SK-N-MC (cell line): ENCODE measurements around the gene TMPRSS12.
"Not testable (repeated sequence)": the region's sequence is repeated elsewhere in the genome, so short reads cannot be mapped to it uniquely, and the experiment has no call there.

Experiments used
- DNase-seq: peaks from one replicate; pipeline ENCODE4 v3.0.0-alpha.2; 2011; ENCODE audit warnings: low read depth, low spot score
- H3K27ac ChIP-seq: fragments of 200-600 bp; sonication (generic); 2 replicates; pipeline ENCODE4 v1.5.1; 2016; ENCODE audit warnings: mixed run types
- H3K36me3 ChIP-seq: fragments of 200-600 bp; sonication (generic); 2 replicates; pipeline ENCODE4 v1.6.1; 2017; ENCODE audit warnings: antibody characterized with exemption, low read length, mixed read lengths; ENCODE audit not compliant: insufficient read depth
- H3K4me3 ChIP-seq: fragments of 200-600 bp; sonication (generic); 2 replicates; pipeline ENCODE4 v1.5.1; 2016
- H3K9ac ChIP-seq: fragments of 200-600 bp; sonication (generic); 2 replicates; pipeline ENCODE4 v1.8.0; 2017; ENCODE audit warnings: mixed run types, mixed read lengths; ENCODE audit not compliant: insufficient read length
- H3K9me3 ChIP-seq: fragments of 200-600 bp; sonication (generic); 2 replicates; pipeline ENCODE4 v1.6.1; 2017; ENCODE audit warnings: low read depth, mild to moderate bottlenecking, antibody characterized with exemption, low read length, moderate library complexity, mixed read lengths
- EZH2 ChIP-seq: fragments of 200-600 bp; sonication (generic); IDR thresholded peaks from one replicate; pipeline ENCODE4 v1.6.1; 2017; ENCODE audit warnings: antibody characterized with exemption
- FOXP2 ChIP-seq: optimal IDR thresholded peaks from 2 replicates; pipeline ENCODE3; 2011; ENCODE audit warnings: mild to moderate bottlenecking, moderate library complexity; ENCODE audit not compliant: insufficient read depth; ENCODE audit errors: extremely low read length, control extremely low read depth
- POLR2AphosphoS5 ChIP-seq: IDR thresholded peaks from 2 replicates; pipeline ENCODE4 v1.6.1; 2012; ENCODE audit warnings: mild to moderate bottlenecking, low read depth, low read length, borderline replicate concordance

TMPRSS12 gene

GRCh38 chr12:50842637-50843493, at the start of gene TMPRSS12:
Gene TMPRSS12, plus strand, starts transcription at chr12:50842926. Its CDS starts 39 bp downstream, at chr12:50842965.
- Histone ChIP-seq H3K27ac (no peak within 1 kb of the TSS), H3K36me3 (no peaks in the 10 kb centered on the region), H3K4me3 (no peak within 1 kb of the TSS), H3K9ac (no peak within 1 kb of the TSS), H3K9me3 (no peaks in the 10 kb centered on the region)
- TF ChIP-seq EZH2 (no peak), POLR2AphosphoS5 (no peak), FOXP2 (no peak)
- no peak for DNase-seq

- H3K4me3 ChIP-seq, result no peak overlapping the region
- TF ChIP-seq POLR2AphosphoS5, result no peak
- TF ChIP-seq FOXP2, result no peak
- no peak for TF ChIP-seq EZH2
- no peak overlapping the region for H3K9ac ChIP-seq
- H3K27ac ChIP-seq, result no peak overlapping the region
- DNase-seq, result no peak
- H3K9me3 ChIP-seq, result peaks cover 15% of the 10 kb centered on the region; the same call in 1 of the 2 replicates
- H3K36me3 ChIP-seq, result peaks cover 74% of the 10 kb centered on the region
These were observed 42.8 kb upstream of the TMPRSS12 start for GRCh38 chr12:50799908-50800307.

- H3K4me3 ChIP-seq, result no peak overlapping the region
- no peak for TF ChIP-seq EZH2
- TF ChIP-seq FOXP2, result no peak
- no peak for TF ChIP-seq POLR2AphosphoS5
- H3K9ac ChIP-seq, result no peak overlapping the region
- no peak overlapping the region for H3K27ac ChIP-seq
- peaks cover 15% of the 10 kb centered on the region; the same call in 1 of the 2 replicates for H3K9me3 ChIP-seq
- H3K36me3 ChIP-seq, result peaks cover 41% of the 10 kb centered on the region
- no peak for DNase-seq
These were observed 39.4 kb upstream of the TMPRSS12 start for GRCh38 chr12:50803230-50803875.

GRCh38 chr12:50806176-50806575, 36.5 kb upstream of the TMPRSS12 start:
- no peak for DNase-seq

GRCh38 chr12:50809131-50809530, 33.6 kb upstream of the TMPRSS12 start:
- H3K36me3 ChIP-seq, result peaks cover 27% of the 10 kb centered on the region
- not testable (repeated sequence) for H3K4me3 ChIP-seq, DNase-seq, H3K9ac ChIP-seq, H3K27ac ChIP-seq, H3K9me3 ChIP-seq

More at GRCh38 chr12:50806176-50806575, 36.5 kb upstream of the TMPRSS12 start:
- no peak for TF ChIP-seq EZH2
- no peak for TF ChIP-seq FOXP2
- no peak for TF ChIP-seq POLR2AphosphoS5
- H3K4me3 ChIP-seq, result no peak overlapping the region
- H3K36me3 ChIP-seq, result peaks cover 26% of the 10 kb centered on the region
- no peaks in the 10 kb centered on the region for H3K9me3 ChIP-seq
- H3K9ac ChIP-seq, result no peak overlapping the region
- no peak overlapping the region for H3K27ac ChIP-seq

GRCh38 chr12:50814921-50815320, 27.8 kb upstream of the TMPRSS12 start:
- not testable (repeated sequence) for H3K9ac ChIP-seq, H3K4me3 ChIP-seq, DNase-seq, H3K27ac ChIP-seq, H3K9me3 ChIP-seq
- peaks cover 56% of the 10 kb centered on the region for H3K36me3 ChIP-seq

- peaks cover 28% of the 10 kb centered on the region for H3K36me3 ChIP-seq
- TF ChIP-seq POLR2AphosphoS5 (no peak), EZH2 (no peak), FOXP2 (no peak)
- no peak for DNase-seq
- H3K9ac ChIP-seq, result no peak overlapping the region
- H3K27ac ChIP-seq, result no peak overlapping the region
- H3K9me3 ChIP-seq, result no peaks in the 10 kb centered on the region
- H3K4me3 ChIP-seq, result no peak overlapping the region
These were observed 22.5 kb upstream of the TMPRSS12 start for GRCh38 chr12:50820177-50820576.

GRCh38 chr12:50822082-50822481, 20.6 kb upstream of the TMPRSS12 start:
- H3K9ac ChIP-seq, result no peak overlapping the region
- DNase-seq, result no peak
- H3K27ac ChIP-seq, result no peak overlapping the region
- H3K4me3 ChIP-seq, result no peak overlapping the region
- TF ChIP-seq FOXP2, result no peak
- no peak for TF ChIP-seq EZH2
- no peak for TF ChIP-seq POLR2AphosphoS5
- H3K9me3 ChIP-seq, result no peaks in the 10 kb centered on the region
- H3K36me3 ChIP-seq, result peaks cover 11% of the 10 kb centered on the region

GRCh38 chr12:50823724-50824123, 19.0 kb upstream of the TMPRSS12 start:
- H3K27ac ChIP-seq, H3K4me3 ChIP-seq, H3K9ac ChIP-seq, H3K36me3 ChIP-seq, H3K9me3 ChIP-seq, DNase-seq: not testable (repeated sequence)
